ENCODE results near the gene PACRG.
"Not testable (repeated sequence)": the region's sequence is repeated elsewhere in the genome, so short reads cannot be mapped to it uniquely, and the experiment has no call there.

Gene PACRG

DNA sequence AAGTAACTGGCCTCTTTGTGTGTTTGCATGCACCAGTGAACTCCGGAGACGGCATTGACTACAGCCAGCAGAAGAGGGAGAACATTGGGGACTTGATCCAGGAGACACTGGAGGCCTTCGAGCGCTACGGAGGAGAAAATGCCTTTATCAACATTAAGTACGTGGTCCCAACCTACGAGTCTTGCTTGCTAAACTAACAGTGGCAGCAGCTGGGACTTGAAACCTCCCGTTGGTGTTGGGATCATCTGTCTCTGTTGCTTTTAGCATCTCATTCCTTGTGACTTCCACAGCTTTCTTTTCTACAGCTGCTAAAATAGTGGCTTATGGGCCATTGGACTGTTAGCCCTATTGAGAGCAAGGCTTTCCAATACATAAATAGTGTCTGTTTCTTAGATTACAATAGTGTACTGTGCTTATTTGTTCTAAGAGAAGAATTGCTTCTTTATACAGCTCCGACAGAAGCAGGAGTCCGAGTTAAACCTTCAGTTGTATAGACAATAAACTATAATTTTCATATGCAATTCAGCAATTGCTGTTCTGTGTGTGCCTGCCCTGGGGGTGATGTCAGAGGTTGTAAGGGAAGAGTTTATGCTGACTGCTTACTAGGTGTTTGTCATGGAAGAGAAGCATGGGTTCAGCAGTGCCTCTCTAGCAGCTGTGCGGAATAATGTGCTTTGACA lies 587.2 kb downstream of the PACRG start:
- no peak for DNase-seq (ENCODE audit: low read depth)

DNA sequence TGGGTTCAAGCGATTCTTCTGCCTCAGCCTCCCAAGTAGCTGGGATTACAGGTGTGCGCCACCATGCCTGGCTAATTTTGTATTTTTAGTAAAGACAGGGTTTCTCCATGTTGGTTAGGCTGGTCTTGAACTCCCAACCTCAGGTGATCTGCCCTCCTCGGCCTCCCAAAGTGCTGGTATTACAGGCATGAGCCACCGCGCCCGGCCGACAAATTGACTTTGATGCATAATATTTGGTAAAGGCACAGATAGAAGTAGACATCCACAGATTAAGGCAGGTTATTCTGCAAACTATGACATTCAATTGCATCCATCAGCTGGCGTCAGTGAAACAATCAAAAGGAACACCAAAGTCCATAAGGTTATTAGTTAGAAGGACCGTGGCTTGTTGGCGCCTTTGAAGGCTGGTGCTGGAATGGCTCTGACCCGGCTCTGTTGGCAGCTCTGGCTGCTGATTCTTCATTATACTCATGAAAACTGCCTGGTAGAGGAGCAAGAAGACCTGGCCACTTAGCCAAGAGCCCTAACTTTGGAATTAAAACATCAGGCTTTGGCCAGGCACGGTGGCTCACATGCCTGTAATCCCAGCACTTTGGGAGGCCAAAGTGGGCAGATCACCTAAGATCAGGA lies 589.2 kb downstream of the PACRG start:
- not testable (repeated sequence) for DNase-seq (ENCODE audit: low read depth)

DNA sequence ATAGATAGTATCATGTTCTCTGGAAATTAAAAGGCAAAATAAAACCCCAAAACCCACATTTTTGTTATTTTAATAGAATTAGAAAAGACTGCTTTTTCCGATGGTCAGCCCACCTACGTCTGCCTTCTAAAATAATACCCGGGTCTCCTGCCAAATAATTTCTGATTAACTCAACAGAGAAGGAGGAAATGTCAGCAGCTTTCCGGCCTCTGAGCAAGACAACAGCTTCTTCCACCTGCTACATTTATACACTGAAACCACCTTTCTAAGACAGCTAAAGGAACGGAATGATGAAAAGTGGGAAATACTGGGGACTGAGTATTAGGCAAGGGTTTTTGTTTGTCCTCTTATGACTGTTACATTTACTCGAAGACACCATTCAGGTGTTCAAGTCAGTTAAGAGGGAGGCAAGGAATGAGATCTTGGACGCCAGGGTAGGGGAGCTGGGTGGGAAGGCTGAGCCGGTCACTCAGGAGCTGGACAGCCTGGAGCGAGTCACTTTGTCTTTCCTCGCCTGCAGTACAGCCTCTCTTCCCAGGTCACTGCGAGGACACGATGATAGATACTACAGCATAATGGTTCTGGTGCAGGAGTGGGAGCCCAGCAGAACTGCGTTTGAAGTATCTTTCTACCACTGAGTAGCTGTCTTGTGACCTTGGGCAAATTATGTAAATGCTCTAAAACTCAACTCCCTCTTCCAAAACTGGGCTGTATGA lies 590.5 kb downstream of the PACRG start:
- no peak for DNase-seq (ENCODE audit: low read depth)

- DNase-seq (ENCODE audit: low read depth): no peak
These were observed 592.0 kb downstream of the PACRG start for GRCh38 chr6:163319609-163320366.

DNA sequence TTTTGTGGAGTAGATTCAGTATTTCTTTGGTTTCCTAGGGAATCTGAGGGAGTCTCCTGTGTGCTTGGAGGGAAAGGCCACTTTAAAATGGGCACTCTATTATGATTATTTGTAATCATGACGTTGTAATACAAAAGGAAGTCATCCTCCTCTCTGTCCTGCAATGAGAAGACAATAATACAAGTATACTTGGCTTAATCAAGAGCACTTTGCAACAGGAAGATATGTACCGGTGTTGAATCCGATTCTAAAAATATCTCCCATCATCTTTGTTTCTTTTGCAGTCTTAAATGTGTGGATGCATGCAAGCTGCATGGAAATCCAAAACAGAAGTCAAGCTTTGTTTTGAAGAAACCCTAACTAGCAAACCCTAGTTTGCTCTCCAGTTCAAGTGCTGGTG lies 592.6 kb downstream of the PACRG start:
- no peak for DNase-seq (ENCODE audit: low read depth)

DNA sequence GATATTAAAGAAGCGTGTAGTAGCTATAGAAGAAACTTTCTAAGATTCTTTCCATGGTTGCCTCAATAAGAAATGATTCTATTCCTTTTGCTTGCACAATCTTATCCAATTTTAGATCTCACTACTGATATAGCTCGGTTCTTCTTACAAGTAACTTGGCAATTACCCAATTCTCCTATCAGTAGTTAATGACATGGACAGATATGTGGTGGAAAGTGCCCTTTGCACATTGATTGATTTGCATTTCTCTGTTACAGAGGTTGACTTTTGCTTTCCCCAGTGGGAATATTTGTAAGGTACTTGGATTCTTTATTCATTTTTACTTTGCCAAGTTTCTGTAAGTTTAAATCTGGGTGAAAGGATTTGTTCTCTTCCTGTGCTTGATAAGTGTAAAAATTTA lies 593.0 kb downstream of the PACRG start:
- no peak for DNase-seq (ENCODE audit: low read depth)

DNA sequence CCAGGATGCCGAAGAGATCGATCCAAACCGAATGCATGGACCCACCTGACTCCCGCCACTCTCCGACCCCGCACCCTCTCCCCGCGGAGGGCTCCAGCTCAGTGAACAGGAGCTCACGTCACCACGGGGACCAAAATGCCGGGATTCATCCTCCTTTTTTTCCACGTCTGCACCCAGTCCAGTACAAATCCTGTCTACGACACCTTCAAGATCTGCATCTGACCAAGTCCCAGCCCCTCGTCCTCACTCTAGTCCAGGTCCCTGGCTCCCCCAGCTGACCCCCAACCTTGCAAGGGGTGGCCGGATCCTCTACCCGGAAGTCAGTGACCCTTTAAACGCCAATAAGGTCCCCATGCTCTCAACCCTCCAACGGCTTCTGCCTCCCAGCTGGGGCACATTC lies 593.9 kb downstream of the PACRG start:
- DNase-seq (ENCODE audit: low read depth): no peak

GRCh38 chr6:163323274-163323673 lies 595.5 kb downstream of the PACRG start:
- no peak for DNase-seq (ENCODE audit: low read depth)

DNA sequence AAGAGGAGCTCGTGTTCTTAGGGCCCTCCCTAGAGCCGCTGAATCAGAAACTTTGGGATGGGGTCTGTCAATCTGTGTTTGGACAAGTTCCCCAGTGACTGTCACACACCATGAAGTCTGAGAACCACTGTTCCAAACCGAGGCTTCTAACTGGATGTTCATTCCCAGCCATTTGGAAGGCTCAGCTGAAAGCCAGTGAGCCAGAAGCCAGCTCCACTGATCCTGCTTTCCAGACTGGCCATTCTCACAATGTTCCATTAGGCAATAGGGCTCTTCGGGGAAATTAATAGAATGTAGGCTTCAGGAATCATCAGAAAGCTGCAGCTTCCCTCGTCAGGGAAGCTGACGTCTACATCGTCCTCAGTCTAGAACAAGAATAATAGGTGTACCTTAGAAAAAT lies 595.9 kb downstream of the PACRG start:
- DNase-seq (ENCODE audit: low read depth): no peak

GRCh38 chr6:163324326-163324687 lies 596.5 kb downstream of the PACRG start:
- DNase-seq (ENCODE audit: low read depth): no peak

DNA sequence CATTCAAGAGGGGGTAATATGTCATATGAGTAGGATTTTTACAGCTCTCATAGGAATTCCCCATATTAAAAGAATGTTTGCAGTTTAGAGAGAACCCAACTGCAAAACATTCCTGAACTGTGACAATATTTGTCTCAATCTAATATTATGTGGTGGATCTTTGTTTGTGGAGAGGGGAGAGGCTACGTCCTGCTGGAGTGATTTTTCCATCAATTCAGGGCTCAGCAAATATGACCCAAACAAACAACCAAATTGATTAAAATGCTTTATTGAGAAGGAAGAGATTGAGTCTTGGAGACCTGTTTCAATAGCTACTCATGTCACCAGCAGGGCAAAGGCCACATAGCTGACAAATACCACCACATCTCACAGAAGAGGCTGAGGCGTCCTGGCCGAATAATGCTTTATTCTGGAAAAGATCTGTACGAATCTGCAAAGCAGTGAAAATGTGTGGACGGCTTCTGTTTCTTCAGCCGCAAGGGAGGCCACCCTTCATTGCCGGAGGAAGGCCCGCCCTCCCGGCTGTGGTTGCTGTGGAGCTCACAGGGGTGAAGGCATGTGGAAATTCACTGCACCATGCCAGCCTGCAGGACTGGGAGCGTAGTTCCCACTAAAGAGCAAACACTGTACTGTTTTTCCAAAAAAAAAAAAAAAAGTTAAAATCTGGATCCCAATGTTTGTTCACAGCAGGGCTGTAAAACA lies 597.1 kb downstream of the PACRG start:
- no peak for DNase-seq (ENCODE audit: low read depth)

DNA sequence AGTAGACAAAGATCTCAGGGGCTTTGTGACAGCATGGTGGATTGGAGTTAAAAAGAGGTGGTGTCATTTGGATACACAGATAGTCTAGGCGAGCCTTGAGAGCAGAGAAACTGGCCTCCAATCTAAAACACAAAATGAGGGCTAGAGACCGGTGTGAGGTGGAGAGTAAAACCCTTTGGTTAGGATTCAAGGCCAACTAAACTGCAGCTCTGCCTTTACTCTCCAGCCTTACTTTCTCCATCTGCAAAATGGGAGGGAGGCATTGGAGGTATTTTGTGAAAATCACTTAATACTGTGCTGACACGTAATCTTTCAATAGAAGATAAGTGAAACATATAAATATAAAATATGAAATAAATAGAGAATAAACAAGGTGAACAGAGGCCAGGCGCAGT lies 597.6 kb downstream of the PACRG start:
- DNase-seq (ENCODE audit: low read depth): no peak

GRCh38 chr6:163327165-163327880 lies 599.5 kb downstream of the PACRG start:
- DNase-seq (ENCODE audit: low read depth): no peak

DNA sequence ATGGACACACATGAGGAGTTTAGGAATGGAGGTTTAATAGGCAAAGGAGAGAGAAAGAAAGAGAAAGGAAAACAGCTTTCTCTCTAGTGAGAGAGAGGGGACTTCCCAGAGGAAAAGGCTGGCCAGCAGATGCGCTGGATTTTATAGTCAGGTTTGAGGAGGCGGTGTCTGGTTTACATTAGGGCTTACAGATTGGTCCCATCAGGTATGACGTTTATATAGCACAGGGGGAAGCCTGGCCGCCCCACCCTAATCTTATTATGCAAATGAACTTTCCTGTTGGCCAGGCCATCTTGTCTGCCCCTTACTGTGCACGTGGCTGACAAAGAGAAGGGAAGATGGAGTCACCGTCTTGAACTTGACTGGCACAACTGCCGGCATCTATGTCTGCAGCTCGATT lies 600.1 kb downstream of the PACRG start:
- no peak for DNase-seq (ENCODE audit: low read depth)

GRCh38 chr6:163328411-163328810 lies 600.6 kb downstream of the PACRG start:
- no peak for DNase-seq (ENCODE audit: low read depth)

GRCh38 chr6:163329991-163330390 lies 602.2 kb downstream of the PACRG start:
- no peak for DNase-seq (ENCODE audit: low read depth)

DNA sequence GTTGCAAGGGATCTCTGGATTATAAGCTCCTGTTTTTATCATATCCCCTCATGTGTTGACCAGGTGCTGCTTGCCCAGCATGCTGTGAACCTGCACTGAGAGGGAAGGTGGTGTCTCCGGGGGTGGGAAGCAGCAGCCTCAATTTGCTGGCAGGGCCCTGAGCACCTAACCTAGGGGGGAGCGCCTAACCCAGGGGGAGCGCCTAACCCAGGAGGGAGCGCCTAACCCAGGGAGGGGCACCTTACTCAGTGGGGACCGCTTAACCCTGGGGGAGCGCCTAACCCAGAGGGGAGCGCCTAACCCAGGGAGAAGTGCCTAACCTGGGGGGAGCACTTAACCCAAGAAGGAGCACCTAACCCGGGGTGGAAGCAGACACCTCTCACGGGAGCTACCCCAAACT lies 603.5 kb downstream of the PACRG start:
- DNase-seq (ENCODE audit: low read depth): no peak

GRCh38 chr6:163332575-163332974 lies 604.8 kb downstream of the PACRG start:
- DNase-seq (ENCODE audit: low read depth): no peak

DNA sequence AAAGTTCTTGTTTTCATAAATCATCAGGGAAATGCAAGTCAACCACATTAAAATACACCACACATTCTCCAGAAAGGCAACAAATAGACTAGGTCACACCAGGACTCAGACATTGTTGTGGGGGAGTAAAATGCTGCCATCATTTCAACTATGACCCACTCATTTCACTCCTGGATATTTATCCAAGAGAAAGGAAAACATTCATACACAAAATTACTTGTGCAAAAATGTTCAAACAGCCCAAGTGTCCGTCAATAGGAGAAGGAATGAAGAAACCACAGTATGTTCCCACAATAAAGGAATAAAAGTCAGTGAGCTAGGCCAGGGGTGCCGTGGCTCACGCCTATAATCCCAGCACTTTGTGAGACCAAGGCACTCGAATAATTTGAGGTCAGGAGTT lies 605.3 kb downstream of the PACRG start:
- no peak for DNase-seq (ENCODE audit: low read depth)

- no peak for DNase-seq (ENCODE audit: low read depth)
These were observed 606.2 kb downstream of the PACRG start for GRCh38 chr6:163333701-163334663.

Measured in GM04503 (cell line).